H54 (cell line): ENCODE data around the gene C1orf52.

ENCODE experiments used
- DNase-seq: peaks from one replicate; pipeline ENCODE4 v3.0.0; 2011; ENCODE audit warnings: low spot score, mixed read lengths; ENCODE audit not compliant: insufficient read length
- FAIRE-seq: peaks from 3 replicates; lab custom pipeline; 2011; peaks lifted over from hg19 to GRCh38; lab: Jason Lieb, UNC
- POLR2A ChIP-seq: IDR thresholded peaks from 2 replicates; pipeline ENCODE4 v1.6.1; 2011; ENCODE audit warnings: low read depth, mild to moderate bottlenecking, low read length

The C1orf52 gene

GRCh38 chr1:85202092-85202863 lies 57.2 kb downstream of the C1orf52 start:
- no peak for TF ChIP-seq POLR2A
- DNase-seq (no peak), FAIRE-seq (no peak)

GRCh38 chr1:85201340-85202091 lies 57.9 kb downstream of the C1orf52 start:
- FAIRE-seq = no peak
- DNase-seq = peak; percentile 65
- TF ChIP-seq POLR2A = no peak; the same call in 1 of the 2 replicates

- DNase-seq = peak; percentile 82
- TF ChIP-seq POLR2A = peak; percentile 75
- peak; percentile 38 for FAIRE-seq
Observed at GRCh38 chr1:85200463-85201339, 58.8 kb downstream of the C1orf52 start, which contains the start of gene SYDE2. Gene SYDE2, minus strand, starts transcription at chr1:85201016. Its CDS starts 20 bp downstream, at chr1:85200996.
